DND-41 (cell line): ENCODE data around the gene DPP3.
"Not testable (repeated sequence)": the region's sequence is repeated elsewhere in the genome, so short reads cannot be mapped to it uniquely, and the experiment has no call there.

ENCODE experiments used
- ATAC-seq: fragments of 200-7000 bp; cut with Tn5 transposase; 3 replicates; pipeline ENCODE4 v1.9.1; 2021; ENCODE audit warnings: low read depth; ENCODE audit not compliant: insufficient read depth
- DNase-seq: peaks from one replicate; pipeline ENCODE4 v3.0.0-alpha.2; 2020
- H2AFZ ChIP-seq: 2 replicates; pipeline ENCODE4 v1.6.0; 2012; ENCODE audit warnings: low read depth, low read length
- H3K27ac ChIP-seq: 2 replicates; pipeline ENCODE4 v1.5.1; 2012; ENCODE audit warnings: low read length, inconsistent platforms
- H3K27me3 ChIP-seq: fragments of 200-600 bp; sonication (generic); 2 replicates; pipeline ENCODE4 v1.6.0; 2012; ENCODE audit warnings: low read length, mild to moderate bottlenecking, inconsistent platforms; ENCODE audit not compliant: insufficient read depth, poor library complexity
- H3K36me3 ChIP-seq: 2 replicates; pipeline ENCODE4 v1.5.1; 2012; ENCODE audit warnings: low read length, inconsistent platforms; ENCODE audit not compliant: insufficient read depth
- H3K4me1 ChIP-seq: 2 replicates; pipeline ENCODE4 v1.5.1; 2012; ENCODE audit warnings: mild to moderate bottlenecking, low read length; ENCODE audit not compliant: insufficient read depth
- H3K4me2 ChIP-seq: 2 replicates; pipeline ENCODE4 v1.6.0; 2012; ENCODE audit warnings: mild to moderate bottlenecking, moderate library complexity, low read length, inconsistent platforms; ENCODE audit not compliant: insufficient read depth
- H3K4me3 ChIP-seq, 2 experiments: fragments of 200-600 bp in 1 of 2; shearing (Covaris generic) in 1 of 2; 2 replicates each; pipeline ENCODE4 v1.5.1; 2012 to 2016; ENCODE audit warnings: inconsistent platforms in 2 of 2, low read length in 2 of 2, mild to moderate bottlenecking in 2 of 2, low read depth in 1 of 2, moderate library complexity in 1 of 2
- H3K79me2 ChIP-seq: 2 replicates; pipeline ENCODE4 v1.6.0; 2012; ENCODE audit warnings: low read length, inconsistent platforms; ENCODE audit not compliant: insufficient read depth
- H3K9ac ChIP-seq: 2 replicates; pipeline ENCODE4 v1.6.0; 2012; ENCODE audit warnings: low read depth, mild to moderate bottlenecking, inconsistent platforms, low read length, moderate library complexity
- H3K9me3 ChIP-seq: 2 replicates; pipeline ENCODE4 v1.5.1; 2012; ENCODE audit warnings: low read length, moderate library complexity, mild to moderate bottlenecking, inconsistent platforms; ENCODE audit not compliant: insufficient read depth, severe bottlenecking
- H4K20me1 ChIP-seq: 2 replicates; pipeline ENCODE4 v1.6.0; 2012; ENCODE audit warnings: low read length; ENCODE audit not compliant: insufficient read depth
- CTCF ChIP-seq: IDR thresholded peaks from 2 replicates; pipeline ENCODE4 v1.5.1; 2012; ENCODE audit warnings: borderline replicate concordance, low read length, moderate library complexity, mild to moderate bottlenecking; ENCODE audit not compliant: poor library complexity, severe bottlenecking; ENCODE audit errors: extremely low read depth
- EZH2 ChIP-seq: IDR thresholded peaks from 3 replicates; pipeline ENCODE4 v1.6.1; 2012; ENCODE audit warnings: borderline replicate concordance, low read depth, mild to moderate bottlenecking, moderate library complexity, low read length, inconsistent platforms; ENCODE audit not compliant: severe bottlenecking

Gene DPP3

GRCh38 chr11:66459138-66459778 lies 21.0 kb upstream of the DPP3 start:
- Histone ChIP-seq H4K20me1 (no peaks in the 10 kb centered on the region), H2AFZ (no peak overlapping the region), H3K9ac (no peak overlapping the region), H3K9me3 (no peaks in the 10 kb centered on the region), H3K4me3 (no peak overlapping the region), H3K36me3 (no peaks in the 10 kb centered on the region), H3K4me1 (no peaks in the 10 kb centered on the region), H3K27ac (no peak overlapping the region), H3K79me2 (no peaks in the 10 kb centered on the region), H3K27me3 (no peaks in the 10 kb centered on the region), H3K4me2 (no peak overlapping the region)
- TF ChIP-seq EZH2 = no peak
- TF ChIP-seq CTCF = no peak
- no peak for DNase-seq
- ATAC-seq = no peak

- H2AFZ ChIP-seq = no peak overlapping the region
- H3K27ac ChIP-seq = no peak overlapping the region
- no peak overlapping the region for H3K9ac ChIP-seq
- no peaks in the 10 kb centered on the region for H4K20me1 ChIP-seq
- no peak overlapping the region for H3K4me2 ChIP-seq
- DNase-seq (no peak), ATAC-seq (no peak)
- H3K36me3 ChIP-seq = no peaks in the 10 kb centered on the region
- H3K4me1 ChIP-seq = peaks cover 6% of the 10 kb centered on the region
- no peaks in the 10 kb centered on the region for H3K79me2 ChIP-seq
- H3K4me3 ChIP-seq = no peak overlapping the region
- TF ChIP-seq CTCF (no peak), EZH2 (no peak)
- no peaks in the 10 kb centered on the region for H3K27me3 ChIP-seq
- no peaks in the 10 kb centered on the region for H3K9me3 ChIP-seq
Measured at GRCh38 chr11:66462010-66462409, 18.2 kb upstream of the DPP3 start.

- Histone ChIP-seq H2AFZ (no peak overlapping the region), H3K79me2 (no peaks in the 10 kb centered on the region), H3K9ac (no peak overlapping the region), H3K27me3 (no peaks in the 10 kb centered on the region), H3K36me3 (no peaks in the 10 kb centered on the region), H3K4me1 (peaks cover 15% of the 10 kb centered on the region), H4K20me1 (no peaks in the 10 kb centered on the region), H3K27ac (no peak overlapping the region), H3K9me3 (no peaks in the 10 kb centered on the region), H3K4me3 (no peak overlapping the region), H3K4me2 (no peak overlapping the region)
- TF ChIP-seq CTCF = no peak
- TF ChIP-seq EZH2 = no peak
- no peak for ATAC-seq
- no peak for DNase-seq
Measured at GRCh38 chr11:66462911-66463310, 17.3 kb upstream of the DPP3 start.

- not testable (repeated sequence) for ATAC-seq, H3K4me3 ChIP-seq, H3K27me3 ChIP-seq
Measured at GRCh38 chr11:66464116-66464515, 16.1 kb upstream of the DPP3 start.

More at GRCh38 chr11:66464116-66464515, 16.1 kb upstream of the DPP3 start:
- H3K27ac ChIP-seq, H3K9ac ChIP-seq, DNase-seq, H3K36me3 ChIP-seq, H3K4me2 ChIP-seq, H4K20me1 ChIP-seq, H3K9me3 ChIP-seq, H3K79me2 ChIP-seq, H2AFZ ChIP-seq: not testable (repeated sequence)
- peaks cover 21% of the 10 kb centered on the region for H3K4me1 ChIP-seq
